T-helper 17 cell (primary cell): ENCODE data around the gene SPATA22. TPM values are rescaled to one million over a fixed set of nuclear protein-coding genes. Genes with fewer than 3 reads are reported as not detected.
"Not testable (repeated sequence)": the region's sequence is repeated elsewhere in the genome, so short reads cannot be mapped to it uniquely, and the experiment has no call there.

Experiments
- ATAC-seq: fragments of 150-1000 bp; cut with Tn5 transposase; 2 replicates; pipeline ENCODE4 v1.10.0; 2021; ENCODE audit warnings: mild to moderate bottlenecking, moderate library complexity
- DNase-seq, 3 donors: peaks; one replicate each; pipeline versions ENCODE4 v3.0.0 to v3.0.0-alpha.2; 2020 to 2021
- H3K9me3 ChIP-seq: one replicate; pipeline ENCODE4 v1.7.0; 2013; ENCODE audit warnings: low read length, mild to moderate bottlenecking; ENCODE audit not compliant: control insufficient read depth, poor library complexity, severe bottlenecking
- H3K27ac Mint-ChIP-seq: one replicate; pipeline ENCODE4 v1.8.0; 2022; ENCODE audit warnings: mild to moderate bottlenecking, moderate library complexity, mixed read lengths
- H3K27me3 Mint-ChIP-seq: one replicate; pipeline ENCODE4 v1.8.0; 2022; ENCODE audit warnings: mixed read lengths
- H3K36me3 Mint-ChIP-seq: one replicate; pipeline ENCODE4 v1.8.0; 2022; ENCODE audit warnings: low read depth, mixed read lengths
- H3K4me1 Mint-ChIP-seq: one replicate; pipeline ENCODE4 v1.8.0; 2022; ENCODE audit warnings: mild to moderate bottlenecking, mixed read lengths
- H3K4me3 Mint-ChIP-seq: one replicate; pipeline ENCODE4 v1.8.0; 2022; ENCODE audit warnings: mild to moderate bottlenecking, moderate library complexity, mixed read lengths
- total RNA-seq, 4 donors: library from RNA in 2 of 4; stranded (reverse) in 2 of 4; gene quantifications; one replicate each; pipeline ENCODE4 v1.2.3 and lab custom pipeline; 2022 to 2026

Gene SPATA22
- total RNA-seq, 2 donors from 2014 or later: 0.22 TPM; not detected in 1

GRCh38 chr17:3502466-3502865 is 30.8 kb upstream of the SPATA22 start:
- H3K27ac Mint-ChIP-seq: no peak overlapping the region
- no peaks in the 10 kb centered on the region for H3K9me3 ChIP-seq
- ATAC-seq: no peak
- H3K36me3 Mint-ChIP-seq: no peaks in the 10 kb centered on the region
- H3K4me3 Mint-ChIP-seq: no peak overlapping the region
- no peak for DNase-seq
- H3K27me3 Mint-ChIP-seq: peaks cover 9% of the 10 kb centered on the region
- no peaks in the 10 kb centered on the region for H3K4me1 Mint-ChIP-seq

GRCh38 chr17:3501344-3501743 is 29.7 kb upstream of the SPATA22 start:
- no peaks in the 10 kb centered on the region for H3K9me3 ChIP-seq
- H3K4me3 Mint-ChIP-seq: no peak overlapping the region
- H3K4me1 Mint-ChIP-seq: no peaks in the 10 kb centered on the region
- DNase-seq: no peak
- no peak overlapping the region for H3K27ac Mint-ChIP-seq
- ATAC-seq: no peak
- peaks cover 6% of the 10 kb centered on the region for H3K27me3 Mint-ChIP-seq
- H3K36me3 Mint-ChIP-seq: no peaks in the 10 kb centered on the region

- H3K9me3 ChIP-seq: no peaks in the 10 kb centered on the region
- ATAC-seq (no peak), DNase-seq (no peak)
- H3K27me3 Mint-ChIP-seq: peaks cover 26% of the 10 kb centered on the region
- peaks cover 2% of the 10 kb centered on the region for H3K36me3 Mint-ChIP-seq
- no peak overlapping the region for H3K27ac Mint-ChIP-seq
- no peak overlapping the region for H3K4me3 Mint-ChIP-seq
- H3K4me1 Mint-ChIP-seq: no peaks in the 10 kb centered on the region
Measured at GRCh38 chr17:3497101-3497500, 25.5 kb upstream of the SPATA22 start.

GRCh38 chr17:3485481-3486068 is 14.0 kb upstream of the SPATA22 start:
- Mint-ChIP-seq H3K27me3 (peaks cover 62% of the 10 kb centered on the region), H3K4me1 (no peaks in the 10 kb centered on the region), H3K36me3 (peaks cover 9% of the 10 kb centered on the region), H3K4me3 (no peak overlapping the region), H3K27ac (no peak overlapping the region)
- H3K9me3 ChIP-seq: no peaks in the 10 kb centered on the region
- ATAC-seq: no peak
- DNase-seq: no peak

- peaks cover 69% of the 10 kb centered on the region for H3K27me3 Mint-ChIP-seq
- no peak overlapping the region for H3K4me3 Mint-ChIP-seq
- no peaks in the 10 kb centered on the region for H3K4me1 Mint-ChIP-seq
- peaks cover 12% of the 10 kb centered on the region for H3K36me3 Mint-ChIP-seq
- H3K9me3 ChIP-seq: no peaks in the 10 kb centered on the region
- no peak for DNase-seq
- no peak for ATAC-seq
- no peak overlapping the region for H3K27ac Mint-ChIP-seq
Measured at GRCh38 chr17:3482852-3483251, 11.2 kb upstream of the SPATA22 start.

- peaks cover 7% of the 10 kb centered on the region for H3K36me3 Mint-ChIP-seq
- peaks cover 4% of the 10 kb centered on the region for H3K4me1 Mint-ChIP-seq
- peaks cover 46% of the 10 kb centered on the region for H3K27me3 Mint-ChIP-seq
- DNase-seq (no peak), ATAC-seq (no peak)
- no peak overlapping the region for H3K4me3 Mint-ChIP-seq
- H3K27ac Mint-ChIP-seq: no peak overlapping the region
- no peaks in the 10 kb centered on the region for H3K9me3 ChIP-seq
Measured at GRCh38 chr17:3479988-3480387, 8.4 kb upstream of the SPATA22 start.

GRCh38 chr17:3475812-3476610 is 4.4 kb upstream of the SPATA22 start, which contains the start of gene ASPA:
Gene ASPA, plus strand, starts transcription at chr17:3475997. Its CDS starts 163 bp downstream, at chr17:3476160.
- ATAC-seq: no peak
- peak within 1 kb of the TSS; percentile 68 for H3K4me3 Mint-ChIP-seq
- H3K27ac Mint-ChIP-seq: no peak within 1 kb of the TSS

GRCh38 chr17:3475251-3475685 is 3.6 kb upstream of the SPATA22 start:
- Mint-ChIP-seq H3K4me1 (peaks cover 4% of the 10 kb centered on the region), H3K27me3 (peaks cover 31% of the 10 kb centered on the region), H3K4me3 (no peak overlapping the region), H3K36me3 (peaks cover 4% of the 10 kb centered on the region), H3K27ac (no peak overlapping the region)
- no peaks in the 10 kb centered on the region for H3K9me3 ChIP-seq
- ATAC-seq (no peak), DNase-seq (no peak)

More at GRCh38 chr17:3475812-3476610, 4.4 kb upstream of the SPATA22 start, which contains the start of gene ASPA:
- peaks cover 37% of the 10 kb centered on the region for H3K27me3 Mint-ChIP-seq
- H3K4me1 Mint-ChIP-seq: peaks cover 4% of the 10 kb centered on the region
- H3K9me3 ChIP-seq: no peaks in the 10 kb centered on the region
- peaks cover 4% of the 10 kb centered on the region for H3K36me3 Mint-ChIP-seq
- DNase-seq: no peak

GRCh38 chr17:3474212-3474611 is 2.6 kb upstream of the SPATA22 start:
- DNase-seq: no peak
- peaks cover 4% of the 10 kb centered on the region for H3K36me3 Mint-ChIP-seq
- H3K4me3 Mint-ChIP-seq: no peak overlapping the region
- no peaks in the 10 kb centered on the region for H3K9me3 ChIP-seq
- H3K4me1 Mint-ChIP-seq: peaks cover 4% of the 10 kb centered on the region
- ATAC-seq: no peak
- no peak overlapping the region for H3K27ac Mint-ChIP-seq
- H3K27me3 Mint-ChIP-seq: peaks cover 20% of the 10 kb centered on the region

GRCh38 chr17:3472137-3472536 is 518 bp upstream of the SPATA22 start:
- Mint-ChIP-seq H3K27ac (no peak overlapping the region), H3K4me3 (no peak overlapping the region), H3K4me1 (peaks cover 4% of the 10 kb centered on the region), H3K27me3 (peaks cover 20% of the 10 kb centered on the region), H3K36me3 (no peaks in the 10 kb centered on the region)
- ATAC-seq (no peak), DNase-seq (no peak)
- no peaks in the 10 kb centered on the region for H3K9me3 ChIP-seq

- H3K4me3 Mint-ChIP-seq: no peak overlapping the region
- H3K36me3 Mint-ChIP-seq: no peaks in the 10 kb centered on the region
- no peaks in the 10 kb centered on the region for H3K4me1 Mint-ChIP-seq
- DNase-seq (no peak), ATAC-seq (no peak)
- no peak overlapping the region for H3K27ac Mint-ChIP-seq
- H3K27me3 Mint-ChIP-seq: peaks cover 21% of the 10 kb centered on the region
- H3K9me3 ChIP-seq: no peaks in the 10 kb centered on the region
Measured at GRCh38 chr17:3469529-3469928, 2.1 kb downstream of the SPATA22 start.

GRCh38 chr17:3466355-3466754 is 5.3 kb downstream of the SPATA22 start:
- H3K9me3 ChIP-seq, DNase-seq, H3K36me3 Mint-ChIP-seq, H3K27ac Mint-ChIP-seq, H3K4me1 Mint-ChIP-seq, H3K4me3 Mint-ChIP-seq, ATAC-seq: not testable (repeated sequence)
- H3K27me3 Mint-ChIP-seq: peaks cover 16% of the 10 kb centered on the region

GRCh38 chr17:3448059-3448665 is 23.5 kb downstream of the SPATA22 start:
- H3K36me3 Mint-ChIP-seq: no peaks in the 10 kb centered on the region
- no peak overlapping the region for H3K4me3 Mint-ChIP-seq
- peaks cover 3% of the 10 kb centered on the region for H3K9me3 ChIP-seq
- peaks cover 29% of the 10 kb centered on the region for H3K27me3 Mint-ChIP-seq
- H3K27ac Mint-ChIP-seq: no peak overlapping the region
- no peaks in the 10 kb centered on the region for H3K4me1 Mint-ChIP-seq
- DNase-seq (no peak), ATAC-seq (no peak)
